ENCODE data around the gene RUFY3.

The RUFY3 gene

GRCh38 chr4:70844180-70844579 is 122.4 kb downstream of the RUFY3 start:
- no peak for DNase-seq

- DNase-seq = no peak
These were observed 127.5 kb downstream of the RUFY3 start for GRCh38 chr4:70849291-70849690.

- no peak for DNase-seq
These were observed 133.7 kb downstream of the RUFY3 start for GRCh38 chr4:70855464-70855863.
